Lower lobe of right lung (tissue), 2 donors: ENCODE data around the gene ST3GAL3. TPM values are rescaled to one million over a fixed set of nuclear protein-coding genes. Genes with fewer than 3 reads are reported as not detected.
A peak's percentile ranks its signal among the peaks of the same experiment; 100 is the strongest.

ENCODE experiments used
- ATAC-seq, 2 donors: fragments of 200-7000 bp; cut with Tn5 transposase; one replicate each; pipeline ENCODE4 v1.9.1; 2020 to 2022; ENCODE audit warnings: mild to moderate bottlenecking in 2 of 2, moderate library complexity in 2 of 2
- DNase-seq: peaks from one replicate; pipeline ENCODE4 v3.0.0-alpha.2; 2020
- H3K27ac ChIP-seq: fragments of 200-600 bp; one replicate; pipeline ENCODE4 v1.8.0; 2022
- H3K27me3 ChIP-seq: fragments of 200-600 bp; one replicate; pipeline ENCODE4 v1.8.0; 2022; ENCODE audit warnings: low read depth
- H3K36me3 ChIP-seq: fragments of 200-600 bp; one replicate; pipeline ENCODE4 v1.8.0; 2022; ENCODE audit warnings: mild to moderate bottlenecking
- H3K4me1 ChIP-seq: fragments of 200-600 bp; one replicate; pipeline ENCODE4 v1.8.0; 2022
- H3K4me3 ChIP-seq: fragments of 200-600 bp; one replicate; pipeline ENCODE4 v1.8.0; 2022; ENCODE audit warnings: mild to moderate bottlenecking
- H3K9me3 ChIP-seq: fragments of 200-600 bp; one replicate; pipeline ENCODE4 v1.8.0; 2022
- CTCF ChIP-seq: fragments of 200-600 bp; IDR thresholded peaks from one replicate; pipeline ENCODE4 v1.8.0; 2022; ENCODE audit warnings: antibody characterized with exemption, mild to moderate bottlenecking
- intact Hi-C: fragments of 100-400 bp; cut with DNase I; formaldehyde crosslinking; loops from one replicate; pipeline ENCODE4 v1.11.0; 2022
- total RNA-seq: library from RNA; stranded (reverse); fragmentation: NEBNext Ultra II Directional; extraction: Animal tissue kit (Norgen Biotek cat#: 25700); gene quantifications from one replicate; pipeline ENCODE4 v1.2.1, GENCODE V29; 2021
- donor health status: DM: no; HTN: yes; CAD: no; lungs with severe emphysema.

ST3GAL3 gene
- total RNA-seq, 1 donor from 2014 or later, result 23.6 TPM

- Histone ChIP-seq H3K27ac (no peak overlapping the region), H3K36me3 (peaks cover 7% of the 10 kb centered on the region), H3K27me3 (peaks cover 21% of the 10 kb centered on the region), H3K4me1 (peaks cover 35% of the 10 kb centered on the region), H3K9me3 (no peaks in the 10 kb centered on the region), H3K4me3 (no peak overlapping the region)
- no peak for TF ChIP-seq CTCF
- intact Hi-C loops, result no loop called here
- ATAC-seq (no peak), DNase-seq (no peak)
Measured at GRCh38 chr1:43931711-43932660, 224.7 kb downstream of the ST3GAL3 start.

GRCh38 chr1:43932786-43933385 lies 225.6 kb downstream of the ST3GAL3 start:
- H3K4me3 ChIP-seq, result peak overlapping the region; percentile 51
- peaks cover 35% of the 10 kb centered on the region for H3K4me1 ChIP-seq
- no peak overlapping the region for H3K27ac ChIP-seq
- no peaks in the 10 kb centered on the region for H3K9me3 ChIP-seq
- H3K27me3 ChIP-seq, result peaks cover 21% of the 10 kb centered on the region
- ATAC-seq (peak in 1 of 2 donors; percentile 5), DNase-seq (no peak)
- intact Hi-C loops, result no loop called here
- no peak for TF ChIP-seq CTCF
- H3K36me3 ChIP-seq, result peaks cover 7% of the 10 kb centered on the region

GRCh38 chr1:43933386-43934100 lies 226.2 kb downstream of the ST3GAL3 start, which contains the start of gene ARTN:
TSS of gene ARTN (plus strand) at chr1:43933801. CDS start at chr1:43935657, 1,856 bp downstream.
- peak; percentile 62 to 73 for ATAC-seq
- H3K4me3 ChIP-seq, result peak within 1 kb of the TSS; percentile 51
- no peak for DNase-seq

GRCh38 chr1:43934101-43934985 lies 227.0 kb downstream of the ST3GAL3 start:
- H3K4me1 ChIP-seq, result peaks cover 35% of the 10 kb centered on the region
- peaks cover 21% of the 10 kb centered on the region for H3K27me3 ChIP-seq
- intact Hi-C loops, result no loop called here
- TF ChIP-seq CTCF, result peak; percentile 82
- peaks cover 7% of the 10 kb centered on the region for H3K36me3 ChIP-seq
- ATAC-seq (peak; percentile 82 to 89), DNase-seq (peak; percentile 80)
- H3K27ac ChIP-seq, result no peak overlapping the region
- no peaks in the 10 kb centered on the region for H3K9me3 ChIP-seq
- H3K4me3 ChIP-seq, result peak overlapping the region; percentile 51

More at GRCh38 chr1:43933386-43934100, 226.2 kb downstream of the ST3GAL3 start, which contains the start of gene ARTN:
- H3K4me1 ChIP-seq, result peaks cover 35% of the 10 kb centered on the region
- no peak within 1 kb of the TSS for H3K27ac ChIP-seq
- intact Hi-C loops, result no loop called here
- peaks cover 7% of the 10 kb centered on the region for H3K36me3 ChIP-seq
- H3K9me3 ChIP-seq, result no peaks in the 10 kb centered on the region
- H3K27me3 ChIP-seq, result peaks cover 21% of the 10 kb centered on the region
- no peak for TF ChIP-seq CTCF
